SK-N-SH treated with all-trans-retinoic acid at 6 μM for 48 hours (cell line): ENCODE data around the gene PPL.

Source experiments
- RARB ChIP-seq: fragments of 250-450 bp; sonication (Bioruptor Pico); IDR thresholded peaks from 2 replicates; pipeline ENCODE4 v1.8.0; 2021; ENCODE audit warnings: mild to moderate bottlenecking, moderate library complexity
- TOX ChIP-seq: fragments of 250-450 bp; sonication (Bioruptor Pico); IDR thresholded peaks from 2 replicates; pipeline ENCODE4 v1.8.0; 2021; ENCODE audit warnings: mild to moderate bottlenecking, moderate library complexity, borderline replicate concordance

DNA sequence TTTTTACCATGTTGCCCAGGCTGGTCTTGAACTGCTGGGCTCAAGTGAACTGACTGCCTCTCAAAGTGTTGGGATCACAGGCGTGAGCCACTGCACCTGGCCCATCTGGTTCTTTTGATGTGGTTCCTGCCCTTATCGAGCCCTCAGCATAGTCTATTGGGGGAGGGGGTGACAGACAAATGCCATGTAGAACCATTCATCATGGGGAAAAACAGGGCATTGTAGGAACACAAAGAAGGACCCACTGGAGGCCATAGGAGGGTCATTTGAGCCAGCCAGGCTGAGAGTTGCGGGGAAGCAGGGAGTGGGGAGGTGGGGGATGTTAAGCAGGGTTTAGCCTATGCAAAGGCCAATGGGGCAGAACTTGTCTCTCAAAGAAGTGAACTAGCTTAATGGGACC is 33.1 kb upstream of the PPL start:
- no peak for TF ChIP-seq TOX
- no peak for TF ChIP-seq RARB (CRISPR knock-in tag)
